ENCODE results near the gene SMAD3.

DNA sequence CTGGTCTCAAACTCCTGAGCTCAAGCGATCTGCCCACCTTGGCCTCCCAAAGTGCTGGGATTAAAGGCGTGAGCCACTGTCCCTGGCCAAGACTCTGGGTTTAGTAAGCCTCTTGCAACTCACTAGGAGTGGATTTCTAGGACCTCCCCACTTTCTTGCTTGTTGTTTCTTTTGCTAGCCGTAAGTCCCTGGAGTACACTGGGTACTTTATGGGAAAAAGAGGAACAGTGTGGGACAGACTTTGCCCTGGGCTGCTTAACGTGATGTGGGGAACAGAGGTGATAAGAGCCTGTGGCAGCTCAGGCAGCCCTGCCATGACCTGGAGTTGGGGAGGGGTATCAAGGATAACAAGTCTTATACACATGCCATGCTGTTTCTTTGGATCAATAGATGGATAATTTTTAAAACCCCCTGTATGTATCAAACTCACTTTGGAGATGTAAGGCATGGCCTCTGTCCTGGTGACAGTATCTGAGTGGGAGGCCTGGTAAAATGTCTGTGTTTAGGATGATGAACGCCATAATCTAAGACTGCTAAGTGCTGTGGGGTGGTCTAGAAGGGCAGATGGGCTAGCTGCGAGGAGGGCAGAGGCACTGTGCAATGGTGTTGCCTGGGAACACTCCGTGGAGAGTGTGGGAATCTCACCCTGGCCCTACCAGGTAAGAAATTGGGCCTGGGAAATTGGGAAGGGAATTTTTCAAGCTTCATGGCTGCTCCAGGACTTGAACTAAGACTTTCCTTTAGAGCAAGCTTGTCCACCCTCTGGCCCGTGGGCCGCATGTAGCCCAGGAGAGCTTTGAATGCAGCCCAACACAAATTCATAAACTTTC, 54.8 kb downstream of the SMAD3 start:
- TF ChIP-seq, protein P1, sequence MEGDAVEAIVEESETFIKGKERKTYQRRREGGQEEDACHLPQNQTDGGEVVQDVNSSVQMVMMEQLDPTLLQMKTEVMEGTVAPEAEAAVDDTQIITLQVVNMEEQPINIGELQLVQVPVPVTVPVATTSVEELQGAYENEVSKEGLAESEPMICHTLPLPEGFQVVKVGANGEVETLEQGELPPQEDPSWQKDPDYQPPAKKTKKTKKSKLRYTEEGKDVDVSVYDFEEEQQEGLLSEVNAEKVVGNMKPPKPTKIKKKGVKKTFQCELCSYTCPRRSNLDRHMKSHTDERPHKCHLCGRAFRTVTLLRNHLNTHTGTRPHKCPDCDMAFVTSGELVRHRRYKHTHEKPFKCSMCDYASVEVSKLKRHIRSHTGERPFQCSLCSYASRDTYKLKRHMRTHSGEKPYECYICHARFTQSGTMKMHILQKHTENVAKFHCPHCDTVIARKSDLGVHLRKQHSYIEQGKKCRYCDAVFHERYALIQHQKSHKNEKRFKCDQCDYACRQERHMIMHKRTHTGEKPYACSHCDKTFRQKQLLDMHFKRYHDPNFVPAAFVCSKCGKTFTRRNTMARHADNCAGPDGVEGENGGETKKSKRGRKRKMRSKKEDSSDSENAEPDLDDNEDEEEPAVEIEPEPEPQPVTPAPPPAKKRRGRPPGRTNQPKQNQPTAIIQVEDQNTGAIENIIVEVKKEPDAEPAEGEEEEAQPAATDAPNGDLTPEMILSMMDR (IDR thresholded peaks at IDR 0.05; ENCODE audit: borderline replicate concordance, extremely low read depth, low read length, poor library complexity, severe bottlenecking): no peak
- no peak for TF ChIP-seq EZH2 (IDR thresholded peaks at IDR 0.05; ENCODE audit: borderline replicate concordance, low read depth, low read length, severe bottlenecking)
